H1 (cell line): ENCODE results near the gene MOSMO. TPM values are rescaled to one million over a fixed set of nuclear protein-coding genes. Genes with fewer than 3 reads are reported as not detected.

Experiments
- EGR1 ChIP-seq: IDR thresholded peaks from 2 replicates; pipeline ENCODE4 v1.6.1; 2011; ENCODE audit warnings: low read depth, low read length, borderline replicate concordance
- SP2 ChIP-seq: IDR thresholded peaks from 2 replicates; pipeline ENCODE4 v1.6.1; 2012; ENCODE audit warnings: mild to moderate bottlenecking, low read length, inconsistent platforms
- polyA plus RNA-seq, 7 experiments: library from polyadenylated mRNA; depleted of rRNA in 3 of 7; stranded (reverse) in 5 of 7; unstranded in 2 of 7; fragments of >200 nt in 5 of 7; fragments of 200-250 nt in 2 of 7; gene quantifications; 1 replicate in 5 of 7; 2 replicates in 1 of 7; 4 replicates in 1 of 7; pipeline versions ENCODE4 v1.2.1 to v1.2.3, GENCODE V29; 2011 to 2013; ENCODE audit warnings: missing spikeins in 2 of 7, mixed read lengths in 2 of 7
- total RNA-seq: library from RNA; stranded (reverse); fragmentation: NEBNext Ultra II Directional; extraction: Animal tissue kit (Norgen Biotek cat#: 25700); gene quantifications from 2 replicates; pipeline ENCODE4 v1.2.1, GENCODE V29; 2021
- TF ChIP-seq, protein P1 (sequence below): IDR thresholded peaks from 2 replicates; pipeline ENCODE4 v1.6.1; 2011; ENCODE audit warnings: low read depth, mild to moderate bottlenecking, low read length; ENCODE audit not compliant: insufficient read depth

The MOSMO gene
- total and polyA plus RNA-seq, 2 of the 8 experiments (the other 6 are each of a cell fraction or from before 2014, with no cell fraction given) = 8.6 to 14.8 TPM

DNA sequence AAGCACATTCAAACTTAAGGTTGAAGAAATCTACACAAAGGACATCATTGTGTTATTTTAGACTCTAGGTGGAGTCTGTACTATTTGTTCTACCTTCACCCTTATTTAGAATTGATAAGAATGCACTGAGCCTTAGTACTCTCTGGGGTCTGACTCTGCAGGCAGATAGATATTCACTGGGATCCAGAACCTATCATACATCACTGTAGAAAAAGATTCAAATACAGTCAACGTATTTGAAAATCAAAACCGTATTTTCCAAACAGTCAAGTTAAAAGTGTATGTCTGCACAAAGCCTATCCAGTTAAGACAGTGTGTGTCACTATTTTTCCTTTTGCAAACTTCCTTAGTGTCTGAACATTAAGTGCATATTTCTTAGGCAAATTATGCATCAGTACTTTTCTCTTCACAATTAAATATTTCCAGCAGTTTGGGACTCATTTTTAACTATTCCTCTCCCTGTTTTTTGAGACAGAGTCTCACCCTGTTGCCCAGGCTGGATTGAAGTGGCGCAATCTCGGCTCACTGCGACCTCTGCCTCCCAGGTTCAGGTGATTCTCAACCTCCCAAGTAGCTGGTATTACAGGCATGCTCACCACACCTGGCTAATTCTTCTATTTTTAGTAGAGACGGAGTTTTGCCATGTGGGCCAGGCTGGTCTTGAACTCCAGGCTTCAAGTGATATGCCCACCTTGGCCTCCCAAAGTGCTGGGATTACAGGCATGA is 22.3 kb downstream of the MOSMO start (continued):
- TF ChIP-seq SP2 (no peak), EGR1 (no peak)
- TF ChIP-seq, protein P1, sequence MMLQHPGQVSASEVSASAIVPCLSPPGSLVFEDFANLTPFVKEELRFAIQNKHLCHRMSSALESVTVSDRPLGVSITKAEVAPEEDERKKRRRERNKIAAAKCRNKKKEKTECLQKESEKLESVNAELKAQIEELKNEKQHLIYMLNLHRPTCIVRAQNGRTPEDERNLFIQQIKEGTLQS = no peak
